ENCODE measurements around the gene TEX48. TPM values are rescaled to one million over a fixed set of nuclear protein-coding genes. Genes with fewer than 3 reads are reported as not detected.

The TEX48 gene
- total and polyA plus RNA-seq, 2 experiments from 2014 or later, result not detected

- Histone ChIP-seq H3K4me3 (no peak overlapping the region), H3K27ac (ENCODE audit: low read depth) (no peak overlapping the region), H3K36me3 (ENCODE audit: insufficient read depth) (no peaks in the 10 kb centered on the region), H3K9me2 (ENCODE audit: insufficient read depth) (no peaks in the 10 kb centered on the region), H3K79me2 (replicated peaks; ENCODE audit: insufficient read depth) (no peaks in the 10 kb centered on the region), H4K20me1 (replicated peaks; ENCODE audit: insufficient read depth) (no peaks in the 10 kb centered on the region; the same call in 1 of the 2 replicates), H3K4me2 (no peak overlapping the region), H3K4me1 (ENCODE audit: insufficient read depth) (peaks cover 7% of the 10 kb centered on the region; the same call in 1 of the 2 replicates), H3F3A (replicated peaks; ENCODE audit: low read depth) (no peaks in the 10 kb centered on the region), H3K27me3 (ENCODE audit: insufficient read depth) (no peaks in the 10 kb centered on the region), H2AFZ (no peak overlapping the region)
- TF ChIP-seq CREB1 (CRISPR knock-in tag; IDR thresholded peaks at IDR 0.05; ENCODE audit: low read depth) (no peak), REST (IDR thresholded peaks at IDR 0.05; ENCODE audit: unreplicated experiment) (no peak), NANOG (IDR thresholded peaks at IDR 0.05; ENCODE audit: borderline replicate concordance) (no peak), ZNF462 (CRISPR knock-in tag; IDR thresholded peaks at IDR 0.05) (no peak), ZNF114 (CRISPR knock-in tag; IDR thresholded peaks at IDR 0.05) (no peak), CTCF (conservative IDR thresholded peaks at IDR 0.05; ENCODE audit: low read depth in 2 of 2) (no peak), ZNF331 (CRISPR knock-in tag; IDR thresholded peaks at IDR 0.05; ENCODE audit: low read depth) (no peak), EZH2 (IDR thresholded peaks at IDR 0.05; ENCODE audit: low read depth, unreplicated experiment) (no peak)
- Mint-ChIP-seq H3K9me3 (no peaks in the 10 kb centered on the region), H3K27ac (no peak overlapping the region), H3K27me3 (ENCODE audit: insufficient read depth, low read depth, poor library complexity) (peaks cover 3% of the 10 kb centered on the region), H3K36me3 (ENCODE audit: low read depth) (no peaks in the 10 kb centered on the region), H3K4me3 (no peak overlapping the region), H3K4me1 (peaks cover 7% of the 10 kb centered on the region; the same call in 2 of the 3 replicates)
- no peak for DNase-seq (ENCODE audit: low spot score)
- no peak for ATAC-seq
Measured at GRCh38 chr9:114693248-114693855, 11.4 kb upstream of the TEX48 start.
